ENCODE data around the gene PIP4P1.
"Not testable (repeated sequence)": the region's sequence is repeated elsewhere in the genome, so short reads cannot be mapped to it uniquely, and the experiment has no call there.

Gene PIP4P1

DNA sequence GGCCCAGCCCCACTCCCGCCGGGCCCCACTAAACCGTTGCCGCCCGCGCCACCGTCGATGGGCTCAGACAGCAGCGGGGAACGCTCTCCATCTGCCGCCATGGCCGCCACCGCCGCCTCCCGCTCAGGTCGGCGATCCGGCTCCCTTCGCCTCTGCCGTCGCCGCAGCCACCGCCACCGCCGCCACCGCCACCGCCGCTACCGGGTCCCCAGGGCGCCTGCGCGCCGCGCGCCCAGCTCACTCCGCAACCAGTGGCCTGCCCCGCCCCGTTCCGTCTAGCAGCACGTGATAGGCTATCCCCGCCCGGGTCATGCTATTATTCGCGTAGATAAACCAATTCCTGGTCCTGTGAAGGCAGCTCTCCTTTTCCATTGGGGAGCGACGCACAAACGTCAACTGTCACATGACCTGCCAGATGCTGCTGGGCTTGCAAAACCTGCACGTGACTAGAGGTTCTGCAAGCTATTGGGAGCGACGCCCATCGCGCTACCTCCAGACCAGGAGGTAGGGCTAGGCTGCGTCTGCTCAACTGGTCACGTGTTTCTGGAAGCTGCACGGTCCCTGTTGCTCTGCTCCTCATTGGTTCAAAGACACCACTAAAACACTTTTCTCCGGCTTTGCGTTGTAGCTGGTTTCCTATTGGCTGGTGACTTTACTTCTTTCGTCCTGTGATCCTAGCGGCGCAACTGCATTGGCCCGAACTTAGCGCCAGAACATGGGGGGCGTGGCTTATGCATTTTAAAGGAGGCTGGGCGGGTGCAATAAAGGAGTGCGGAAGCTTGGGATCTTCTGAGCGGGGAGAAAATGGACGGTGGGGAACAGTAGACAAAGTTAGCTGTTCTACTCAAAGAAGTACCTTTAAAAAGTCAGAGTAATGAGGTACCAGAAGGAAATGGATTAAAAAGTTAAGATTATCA lies at the start of gene PIP4P1:
PIP4P1 (minus strand) TSS at position 210 of the 917 bp plus-strand sequence; CDS start at position 101, 109 bp downstream.
- peak; percentile 99 for DNase-seq

DNA sequence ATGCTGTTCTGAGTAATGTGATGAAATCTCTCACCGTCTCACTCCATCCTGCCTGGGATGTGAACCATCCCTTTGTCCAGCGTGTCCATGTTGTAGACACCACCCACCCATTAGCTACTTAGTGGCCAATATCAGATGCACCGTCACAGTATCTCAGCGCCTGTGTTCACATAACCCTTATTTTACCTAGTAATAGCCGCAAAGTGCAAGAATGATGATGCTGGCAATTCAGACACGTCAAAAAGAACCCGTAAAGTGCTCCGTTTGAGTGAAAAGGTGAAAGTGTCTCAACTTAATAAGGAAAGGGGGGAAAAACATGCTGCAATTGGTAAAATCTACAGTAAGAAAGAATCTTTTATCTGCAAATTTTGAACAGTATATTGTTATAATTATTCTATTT lies 47.1 kb upstream of the PIP4P1 start:
- no peak for DNase-seq

DNA sequence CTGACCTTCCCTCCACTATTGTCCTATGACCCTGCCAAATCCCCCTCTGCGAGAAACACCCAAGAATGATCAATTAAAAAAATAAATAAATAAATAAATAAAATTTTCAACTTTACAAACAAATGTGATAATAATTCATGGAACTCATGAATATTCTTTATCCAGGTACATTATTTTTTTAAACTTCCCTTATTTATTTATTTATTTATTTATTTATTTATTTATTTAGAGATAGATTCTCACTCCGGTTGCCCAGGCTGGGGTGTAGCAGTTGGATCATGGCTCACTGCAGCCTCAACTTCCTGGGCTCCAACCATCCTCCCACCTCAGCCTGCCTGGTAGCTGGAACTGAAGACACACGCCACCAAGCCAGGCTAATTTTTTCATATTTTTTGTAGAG lies 46.3 kb upstream of the PIP4P1 start:
- DNase-seq: not testable (repeated sequence)

DNA sequence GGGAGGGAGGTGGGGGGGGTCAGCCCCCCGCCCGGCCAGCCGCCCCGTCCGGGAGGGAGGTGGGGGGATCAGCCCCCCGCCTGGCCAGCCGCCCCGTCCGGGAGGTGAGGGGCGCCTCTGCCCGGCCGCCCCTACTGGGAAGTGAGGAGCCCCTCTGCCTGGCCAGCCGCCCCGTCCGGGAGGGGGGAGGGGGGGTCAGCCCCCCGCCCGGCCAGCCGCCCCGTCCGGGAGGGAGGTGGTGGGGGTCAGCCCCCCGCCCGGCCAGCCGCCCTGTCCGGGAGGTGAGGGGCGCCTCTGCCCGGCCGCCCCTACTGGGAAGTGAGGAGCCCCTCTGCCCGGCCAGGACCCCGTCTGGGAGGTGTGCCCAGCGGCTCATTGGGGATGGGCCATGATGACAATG lies 45.5 kb upstream of the PIP4P1 start:
- not testable (repeated sequence) for DNase-seq

DNA sequence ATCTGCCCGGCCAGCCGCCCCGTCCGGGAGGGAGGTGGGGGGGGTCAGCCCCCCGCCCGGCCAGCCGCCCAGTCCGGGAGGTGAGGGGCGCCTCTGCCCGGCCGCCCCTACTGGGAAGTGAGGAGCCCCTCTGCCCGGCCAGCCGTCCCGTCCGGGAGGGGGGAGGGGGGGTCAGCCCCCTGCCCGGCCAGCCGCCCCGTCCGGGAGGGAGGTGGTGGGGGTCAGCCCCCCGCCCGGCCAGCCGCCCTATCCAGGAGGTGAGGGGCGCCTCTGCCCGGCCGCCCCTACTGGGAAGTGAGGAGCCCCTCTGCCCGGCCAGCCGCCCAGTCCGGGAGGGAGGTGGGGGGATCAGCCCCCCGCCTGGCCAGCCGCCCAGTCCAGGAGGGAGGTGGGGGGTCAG lies 45.0 kb upstream of the PIP4P1 start:
- DNase-seq: not testable (repeated sequence)

DNA sequence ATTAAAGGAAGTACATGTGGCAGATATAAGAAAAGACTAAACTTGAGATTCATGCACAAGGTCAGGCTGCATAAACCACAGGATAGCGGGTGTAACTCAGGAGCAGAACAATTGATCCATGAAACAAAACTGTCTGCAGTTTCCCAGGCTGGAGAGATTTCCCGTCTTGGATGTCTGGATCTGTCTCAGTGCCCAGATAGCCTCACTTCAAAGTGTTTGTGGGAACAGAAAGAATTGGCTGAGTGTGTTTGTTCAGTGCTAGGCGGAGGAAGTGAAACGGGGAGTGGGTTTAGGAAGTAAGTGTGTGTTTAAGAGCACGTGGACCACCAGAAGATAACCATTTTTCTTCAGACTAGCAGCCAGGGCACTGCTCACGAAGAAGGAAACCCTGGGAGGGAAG lies 42.7 kb upstream of the PIP4P1 start:
- DNase-seq: peak; percentile 33

DNA sequence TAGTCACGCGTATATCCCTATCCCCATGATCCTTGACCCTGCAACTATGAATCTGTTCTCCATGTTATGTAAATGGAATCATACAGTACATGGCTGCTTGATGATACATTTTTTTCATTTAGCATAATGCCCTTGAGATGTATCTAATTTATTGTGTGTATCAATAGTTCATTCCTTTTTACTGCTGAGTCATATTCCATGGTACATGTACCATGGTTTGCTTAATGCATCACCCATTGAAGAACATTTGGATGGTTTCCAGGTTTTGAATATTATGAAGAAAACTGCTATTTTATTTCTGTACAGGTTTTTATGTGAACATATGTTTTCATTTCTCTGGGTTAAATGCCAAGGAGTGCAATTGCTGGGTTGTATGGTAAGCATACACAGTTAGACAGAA lies 40.1 kb upstream of the PIP4P1 start:
- DNase-seq: no peak

DNA sequence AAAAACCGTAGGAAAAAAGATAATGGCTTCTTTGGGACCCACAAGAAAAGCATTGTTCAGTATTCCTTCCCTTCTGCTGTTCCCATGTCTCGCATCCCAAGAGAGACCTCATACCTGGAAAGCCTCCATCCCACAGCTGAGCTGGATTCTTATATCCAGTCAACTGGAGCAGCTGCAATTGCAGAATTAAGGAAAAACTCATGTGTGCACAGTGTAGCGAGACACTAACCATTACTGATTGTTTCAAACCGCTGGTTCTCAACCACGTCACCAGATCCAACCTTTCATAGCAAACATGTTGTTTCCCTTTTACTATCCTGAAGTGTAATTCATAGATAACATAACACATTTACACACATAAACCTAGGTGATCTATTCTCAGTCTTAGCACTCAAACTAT lies 38.6 kb upstream of the PIP4P1 start:
- no peak for DNase-seq

DNA sequence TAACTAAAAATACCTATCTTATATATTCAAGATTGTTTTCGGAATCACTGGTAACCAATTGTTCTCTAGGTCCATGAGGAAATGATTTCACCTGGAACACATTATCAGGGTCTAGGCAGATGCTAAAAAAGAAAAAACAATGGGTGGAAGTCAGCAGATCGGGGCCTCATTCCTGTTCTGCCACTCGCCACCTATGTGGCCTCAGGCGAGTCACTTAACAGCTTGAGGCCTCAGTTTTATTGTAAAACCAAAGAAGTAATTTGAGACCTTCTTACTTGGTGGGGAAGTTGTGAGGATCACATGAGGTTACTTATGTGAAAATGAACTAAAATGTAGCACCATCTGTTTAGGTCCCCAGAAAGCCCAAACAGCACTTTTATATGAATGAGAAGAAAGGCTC lies 37.9 kb upstream of the PIP4P1 start:
- DNase-seq: no peak

DNA sequence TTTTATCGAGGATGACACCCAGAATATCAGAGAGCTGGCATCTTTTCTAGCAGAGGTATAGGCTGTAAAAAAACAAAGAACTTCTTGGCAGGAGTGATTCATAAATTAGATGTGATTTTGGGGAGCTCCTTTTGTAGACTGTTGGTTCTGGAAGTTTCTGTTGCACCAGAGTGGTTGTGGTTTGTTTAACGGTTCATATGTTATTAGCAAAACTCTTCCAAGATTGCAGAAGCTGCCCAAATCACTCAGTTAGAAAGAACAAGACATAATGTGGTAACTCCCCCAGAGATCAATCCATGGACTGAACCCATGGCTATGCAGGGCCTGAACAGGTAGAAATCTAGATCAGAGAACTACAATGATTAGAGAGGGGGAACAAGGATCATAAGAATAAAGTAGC lies 37.4 kb upstream of the PIP4P1 start:
- no peak for DNase-seq

DNA sequence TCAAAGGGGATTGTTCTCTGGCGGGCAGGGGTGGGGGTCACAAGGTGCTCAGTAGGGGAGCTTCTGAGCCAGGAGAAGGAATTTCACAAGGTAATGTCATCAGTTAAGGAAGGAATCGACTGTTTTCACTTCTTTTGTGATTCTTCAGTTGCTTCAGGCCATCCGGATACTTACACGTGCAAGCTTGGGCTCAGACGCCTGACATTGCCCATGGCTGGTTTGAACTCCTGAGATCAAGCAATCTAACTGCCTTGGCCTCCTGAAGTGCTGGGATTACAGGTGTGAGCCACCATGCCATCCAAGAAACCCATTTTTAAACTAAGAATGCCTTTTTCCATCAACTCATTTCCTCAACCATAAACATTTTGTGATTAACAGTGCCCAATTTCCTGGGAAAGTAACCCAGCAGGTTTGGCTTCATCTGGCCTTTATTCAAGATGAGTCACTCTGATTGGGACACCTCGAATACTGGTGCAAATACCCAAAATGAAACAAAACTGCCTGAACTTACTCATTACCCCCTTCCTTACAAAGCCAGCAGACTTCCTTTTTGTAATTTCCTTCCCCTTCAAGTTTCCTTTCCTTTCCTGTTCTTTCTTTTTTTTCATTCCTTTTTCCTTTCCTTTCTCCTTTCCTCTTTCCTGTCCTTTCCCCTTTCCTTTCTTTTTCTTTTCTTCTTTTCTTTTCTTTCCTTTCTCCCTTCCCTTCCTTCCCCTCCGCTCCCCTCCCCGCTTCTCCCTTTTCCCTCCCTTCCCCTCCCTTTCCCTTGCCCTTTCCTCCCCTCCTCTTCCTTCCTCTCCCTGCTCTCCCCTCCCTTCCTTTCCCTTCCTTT lies 33.9 kb upstream of the PIP4P1 start:
- DNase-seq: peak; percentile 79

DNA sequence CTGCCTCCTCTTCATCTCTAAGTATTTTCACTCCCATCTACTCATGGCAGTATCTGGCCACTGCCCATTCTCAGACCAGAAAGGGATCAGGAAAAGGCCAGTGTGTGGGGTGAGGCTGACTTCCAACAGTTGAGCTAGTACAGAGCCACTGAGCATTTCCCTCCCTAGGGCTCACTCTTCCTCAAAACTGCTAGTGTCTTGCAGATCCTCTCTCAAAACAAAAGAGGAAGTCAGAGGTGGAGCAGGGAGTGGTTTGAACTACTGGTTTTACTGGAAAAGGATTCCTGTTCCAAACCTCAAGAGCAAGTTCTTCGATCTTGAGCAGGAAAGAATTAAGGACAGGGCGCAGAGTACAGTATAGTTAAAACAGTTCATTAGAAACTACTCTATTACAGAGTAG lies 32.4 kb upstream of the PIP4P1 start:
- peak; percentile 84 for DNase-seq

DNA sequence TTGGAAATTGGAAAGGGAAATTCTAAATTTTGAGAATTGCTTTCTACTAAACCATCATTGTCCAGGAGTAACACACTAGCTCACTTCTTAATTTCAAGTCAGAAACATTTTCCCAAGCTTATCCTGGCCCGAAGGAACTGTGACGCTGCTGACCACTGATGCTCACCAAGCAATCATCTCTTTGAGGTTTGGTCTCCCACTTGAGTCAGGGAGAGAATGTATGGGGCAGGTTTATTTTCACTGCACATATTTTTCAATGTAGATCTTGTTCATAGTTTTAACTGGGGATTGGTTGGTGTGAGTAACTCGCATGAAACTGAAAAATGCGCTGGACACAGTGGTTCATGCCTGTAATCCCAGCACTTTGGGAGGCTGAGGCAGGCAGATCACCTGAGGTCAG lies 31.3 kb upstream of the PIP4P1 start:
- DNase-seq: no peak

DNA sequence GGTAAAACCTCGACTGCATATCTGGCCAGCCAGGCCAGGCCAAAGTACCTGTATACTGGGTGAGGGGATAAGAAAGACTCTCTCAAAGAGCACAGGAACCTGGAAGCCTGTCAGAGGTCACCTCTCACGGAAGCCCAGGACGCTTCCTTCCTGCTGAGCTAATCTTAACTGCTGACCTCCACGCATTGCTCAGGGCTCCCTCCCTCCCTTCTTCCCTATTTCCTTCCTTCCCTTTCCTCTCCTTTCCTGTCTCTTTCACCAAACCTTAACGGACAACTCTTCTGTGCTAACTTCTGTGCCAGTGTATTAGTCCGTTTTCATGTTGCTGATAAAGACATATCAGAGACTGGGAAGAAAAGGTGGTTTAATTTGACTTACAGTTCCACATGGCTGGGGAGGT lies 29.3 kb upstream of the PIP4P1 start:
- DNase-seq: no peak

DNA sequence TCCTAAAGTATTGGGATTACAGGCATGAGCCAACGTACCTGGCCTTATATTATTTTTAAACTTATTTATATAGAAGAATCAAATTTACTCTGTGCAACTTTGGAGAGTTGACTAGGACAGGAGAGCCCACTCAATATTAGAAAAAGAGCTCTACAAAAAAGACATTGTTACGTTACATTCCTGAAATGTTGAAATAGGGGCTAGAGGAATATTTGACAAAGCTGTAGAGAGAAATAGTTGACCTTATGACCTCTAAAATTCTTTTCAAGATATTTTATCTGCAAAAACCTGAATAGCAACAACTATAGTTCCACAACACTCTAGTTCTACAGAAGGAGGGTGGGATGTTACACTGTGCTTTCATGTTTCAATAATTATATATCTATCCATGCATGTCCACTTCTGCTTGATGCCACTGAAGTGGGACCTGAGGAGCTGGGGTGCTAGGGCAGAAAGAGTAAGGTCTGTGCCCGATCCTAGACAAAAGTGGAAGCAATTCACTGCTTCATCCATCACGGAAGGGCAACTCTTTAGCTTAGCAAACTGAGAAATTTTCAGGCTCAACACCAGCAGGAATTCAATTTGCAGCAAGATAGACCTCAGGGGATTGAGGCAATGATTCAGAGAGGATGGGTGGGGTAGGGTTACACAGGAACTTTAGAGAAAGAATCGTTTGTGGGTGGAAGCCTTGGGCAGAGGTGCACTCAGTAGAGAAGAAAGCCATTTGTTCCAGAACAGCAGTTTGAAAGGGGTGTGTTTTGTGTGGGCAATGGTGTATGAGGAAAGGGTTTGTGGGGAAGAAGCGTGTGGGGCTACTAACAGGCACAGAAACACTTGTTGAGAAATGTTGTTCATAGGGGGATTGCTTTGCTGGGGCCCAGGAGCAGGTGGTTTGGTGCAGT lies 28.1 kb upstream of the PIP4P1 start:
- no peak for DNase-seq

DNA sequence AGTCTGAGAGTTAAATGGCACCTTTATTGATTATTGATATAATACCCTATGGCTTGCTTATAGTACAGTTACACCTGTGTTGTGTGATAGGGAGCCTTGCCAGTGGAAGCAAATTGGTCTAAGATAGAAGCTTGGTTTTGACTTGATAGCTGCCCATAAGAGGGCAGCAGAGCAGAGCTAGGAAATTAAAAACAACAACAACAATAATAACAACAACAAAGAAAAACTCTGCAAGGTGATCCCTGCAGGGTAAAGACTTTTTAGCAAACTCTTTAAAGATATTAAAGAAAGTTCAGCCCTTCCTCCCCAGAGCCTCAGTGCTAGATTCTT lies 26.1 kb upstream of the PIP4P1 start:
- no peak for DNase-seq

DNA sequence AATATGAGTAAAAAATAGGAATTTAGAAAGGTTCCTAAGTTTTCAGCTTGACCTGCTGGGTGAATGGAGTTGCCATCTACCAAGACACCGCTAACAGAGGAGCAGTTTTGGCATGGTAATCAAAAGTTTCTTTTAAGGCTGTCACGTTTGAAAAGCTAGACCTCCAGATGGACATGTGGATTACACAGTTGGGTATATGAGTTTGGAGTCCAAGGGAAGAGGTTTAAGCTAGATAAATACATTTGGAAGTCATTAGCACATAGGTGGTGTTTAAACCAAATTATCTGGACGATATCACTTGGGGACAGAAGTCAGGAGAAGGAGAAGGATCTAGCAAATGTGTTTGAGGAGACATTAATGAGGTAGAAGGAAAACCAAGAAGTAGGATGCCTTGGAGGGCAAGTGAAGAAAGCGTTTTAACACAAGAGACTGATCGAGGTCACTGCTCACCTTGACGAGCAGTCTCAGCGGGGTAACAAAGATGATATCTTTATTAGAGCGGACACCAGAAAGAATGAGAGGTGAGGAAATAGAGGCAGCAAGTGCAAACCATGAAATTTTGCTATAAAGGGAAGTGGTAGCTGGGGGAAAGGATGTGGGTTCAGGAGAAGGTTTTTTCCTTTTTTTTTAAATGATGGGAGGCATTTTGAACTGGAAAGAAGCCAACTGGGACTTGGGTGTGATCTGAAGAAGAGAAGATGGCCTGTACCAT lies 25.6 kb upstream of the PIP4P1 start:
- DNase-seq: no peak

DNA sequence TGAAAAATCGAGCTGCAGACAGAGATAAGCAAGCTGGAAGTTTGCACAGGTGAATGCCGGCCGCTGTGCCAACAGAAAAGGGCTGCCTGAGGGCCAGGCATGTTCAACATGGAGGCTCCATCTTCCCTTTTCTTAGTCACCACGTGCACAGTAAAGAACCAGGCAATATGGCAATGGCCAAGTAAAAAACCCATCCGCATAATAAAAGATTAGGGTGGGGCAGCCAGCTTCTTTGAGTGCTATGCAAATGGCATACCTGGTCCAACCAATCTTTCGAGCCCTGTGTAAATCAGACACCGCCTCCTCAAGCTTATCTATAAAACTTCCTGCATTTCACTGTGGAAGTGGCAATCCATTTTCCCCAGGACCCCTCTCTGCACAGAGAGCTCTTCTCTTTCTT lies 24.7 kb upstream of the PIP4P1 start:
- DNase-seq: no peak

DNA sequence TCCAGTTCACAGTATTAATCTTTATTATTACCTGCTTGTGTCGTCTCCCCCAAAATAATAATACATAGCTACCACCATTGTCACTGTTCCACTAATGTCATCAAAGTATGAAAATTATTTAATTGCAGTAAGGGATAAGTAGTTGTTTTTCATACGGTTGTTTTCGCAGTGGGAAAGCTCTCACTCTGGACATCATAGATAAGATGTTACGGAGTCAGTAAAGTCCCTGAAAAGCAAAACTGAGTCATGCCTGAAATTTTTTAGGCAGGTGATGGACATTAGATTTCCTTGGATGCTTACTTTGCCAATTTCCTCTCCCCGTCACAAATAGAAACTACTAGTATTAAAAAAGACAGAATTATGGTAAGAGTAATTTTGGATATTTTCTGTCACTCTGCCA lies 21.1 kb upstream of the PIP4P1 start:
- DNase-seq: no peak

DNA sequence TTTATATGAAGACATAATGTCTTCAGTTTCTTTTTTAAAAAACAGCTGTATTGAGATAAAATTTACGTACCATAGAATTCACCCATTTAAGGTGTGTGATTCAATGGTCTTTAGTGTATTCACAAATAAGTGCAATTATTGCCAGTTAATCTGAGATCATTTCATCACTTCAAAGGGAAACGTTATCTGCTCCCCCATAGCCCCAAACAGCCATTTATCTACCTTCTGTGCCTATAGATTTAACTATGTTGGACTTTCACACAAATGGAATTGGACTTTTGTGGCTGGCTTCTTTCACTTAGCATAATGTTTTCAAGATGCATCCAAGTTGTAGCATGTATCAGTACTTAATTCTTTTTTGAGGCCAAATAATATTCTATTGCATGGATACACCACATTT lies 17.7 kb upstream of the PIP4P1 start:
- DNase-seq: no peak

DNA sequence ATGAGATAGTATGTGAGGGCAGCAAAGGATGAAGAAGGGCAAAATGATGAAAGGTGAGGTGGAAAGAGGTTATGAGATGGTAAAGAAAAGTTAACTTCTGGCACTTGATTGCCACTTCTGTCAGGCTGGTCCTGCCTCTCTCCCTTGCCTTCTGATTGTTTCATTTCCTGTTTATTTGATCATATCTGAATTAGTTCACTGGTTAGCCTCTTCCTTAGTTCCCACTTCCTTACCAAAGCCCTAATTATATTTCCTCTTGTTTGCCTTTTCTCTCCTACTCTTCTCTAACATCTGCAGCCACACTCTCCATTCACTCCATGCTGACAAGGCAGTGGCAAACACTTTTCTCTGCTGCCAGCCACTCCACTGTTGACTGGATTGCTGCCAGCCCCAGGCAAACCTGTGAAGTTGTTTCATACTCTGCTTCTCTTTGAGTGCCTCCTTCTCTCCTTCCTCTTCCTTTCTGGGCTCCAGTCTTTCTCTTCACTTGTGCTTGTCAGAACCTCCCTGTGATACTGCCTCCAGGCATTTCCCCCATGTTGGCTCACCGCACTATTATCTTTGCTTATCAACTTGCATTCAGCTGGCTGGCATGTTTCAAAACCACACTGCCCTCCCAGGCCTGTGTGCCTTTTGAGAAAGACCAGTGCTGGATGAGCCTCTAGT lies 16.1 kb upstream of the PIP4P1 start:
- peak; percentile 46 for DNase-seq

DNA sequence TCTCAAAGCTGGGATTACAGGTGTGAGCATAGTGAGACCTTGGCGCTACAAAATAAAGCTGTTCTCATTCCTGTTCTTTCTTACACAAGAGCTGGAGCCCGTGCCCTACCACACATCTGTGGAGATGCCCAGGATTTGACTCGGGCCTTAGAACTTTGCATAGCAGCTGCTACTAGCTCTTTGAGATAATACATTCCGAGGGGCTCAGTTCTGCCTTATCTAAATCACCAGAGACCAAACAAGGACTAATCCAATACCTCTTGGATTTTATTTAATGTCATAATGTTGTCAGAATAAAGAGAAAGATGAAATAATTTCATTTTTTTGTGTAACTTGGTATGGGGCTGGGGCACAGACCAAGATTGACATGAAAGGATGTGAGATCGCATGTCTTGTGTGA lies 15.5 kb upstream of the PIP4P1 start:
- no peak for DNase-seq
